Smooth muscle cell of the pulmonary artery (primary cell): Measurements from ENCODE around the gene SLC6A15. TPM values are rescaled to one million over a fixed set of nuclear protein-coding genes. Genes with fewer than 3 reads are reported as not detected.

Experiments used
- total RNA-seq: library from RNA; depleted of rRNA; stranded (reverse); fragments of >200 nt; gene quantifications from 2 replicates; pipeline ENCODE4 v1.2.3, GENCODE V29; 2014

Gene SLC6A15
- total RNA-seq: 0.33 and 3.6 TPM in 2 replicates

DNA sequence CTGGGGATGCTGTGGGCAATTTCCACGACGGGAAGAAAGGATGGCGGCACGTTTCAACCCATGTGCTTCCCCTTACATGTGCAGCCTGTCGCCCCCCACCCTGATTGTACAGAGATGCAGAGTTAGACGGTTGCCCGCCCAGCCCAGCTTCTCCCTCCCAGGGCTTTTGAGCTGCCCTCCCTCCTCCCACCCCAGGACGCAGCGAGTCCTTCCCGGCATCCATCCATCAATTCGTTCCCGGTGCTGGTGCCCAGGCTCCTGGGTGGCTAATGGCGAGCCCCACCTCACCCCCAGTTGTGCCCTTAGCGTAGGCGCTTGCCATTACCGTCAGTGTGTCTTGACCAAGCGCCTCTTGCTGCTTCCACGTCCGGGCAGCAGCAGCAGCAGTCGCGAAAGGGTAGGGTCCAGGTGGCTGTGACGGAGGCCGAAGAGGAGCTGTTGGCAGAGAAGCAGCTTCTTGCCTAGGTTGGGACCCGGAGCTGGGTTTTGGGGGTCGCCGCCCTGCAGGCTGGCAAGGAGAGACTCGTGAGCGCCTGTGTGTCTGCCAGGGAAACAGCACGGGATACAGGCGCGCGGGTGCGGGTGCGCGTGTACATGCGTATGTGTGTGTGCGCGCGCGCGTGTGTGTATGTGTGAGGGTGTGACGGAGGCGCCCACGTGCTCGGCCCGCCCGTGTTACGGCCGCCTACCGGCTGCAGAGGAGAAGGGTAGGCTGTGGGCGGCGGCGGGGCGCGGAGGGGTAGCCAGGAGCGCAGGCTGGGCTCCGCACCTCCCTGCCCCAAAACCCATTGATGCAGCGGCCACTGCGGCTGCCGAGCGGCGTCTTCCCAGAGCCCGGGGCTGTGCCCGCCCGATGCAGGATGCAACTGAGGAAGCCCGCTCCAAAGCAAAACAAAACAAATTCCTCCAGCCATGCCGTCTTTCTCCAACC lies at the start of gene SLC6A15:
Gene SLC6A15 (minus strand): TSS at position 602 of the 931 bp plus-strand sequence. CDS start 20,679 bp downstream, outside the sequence.

Other genes with a start within 250 kb of the SLC6A15 start
- not detected in 2 replicates for gene TSPAN19, start 123.5 kb upstream of the SLC6A15 start, total RNA-seq
- gene LRRIQ1, start 123.6 kb upstream of the SLC6A15 start, total RNA-seq: 0.17 and 0.20 TPM in 2 replicates